ENCODE results near the gene MYMK.

DNA sequence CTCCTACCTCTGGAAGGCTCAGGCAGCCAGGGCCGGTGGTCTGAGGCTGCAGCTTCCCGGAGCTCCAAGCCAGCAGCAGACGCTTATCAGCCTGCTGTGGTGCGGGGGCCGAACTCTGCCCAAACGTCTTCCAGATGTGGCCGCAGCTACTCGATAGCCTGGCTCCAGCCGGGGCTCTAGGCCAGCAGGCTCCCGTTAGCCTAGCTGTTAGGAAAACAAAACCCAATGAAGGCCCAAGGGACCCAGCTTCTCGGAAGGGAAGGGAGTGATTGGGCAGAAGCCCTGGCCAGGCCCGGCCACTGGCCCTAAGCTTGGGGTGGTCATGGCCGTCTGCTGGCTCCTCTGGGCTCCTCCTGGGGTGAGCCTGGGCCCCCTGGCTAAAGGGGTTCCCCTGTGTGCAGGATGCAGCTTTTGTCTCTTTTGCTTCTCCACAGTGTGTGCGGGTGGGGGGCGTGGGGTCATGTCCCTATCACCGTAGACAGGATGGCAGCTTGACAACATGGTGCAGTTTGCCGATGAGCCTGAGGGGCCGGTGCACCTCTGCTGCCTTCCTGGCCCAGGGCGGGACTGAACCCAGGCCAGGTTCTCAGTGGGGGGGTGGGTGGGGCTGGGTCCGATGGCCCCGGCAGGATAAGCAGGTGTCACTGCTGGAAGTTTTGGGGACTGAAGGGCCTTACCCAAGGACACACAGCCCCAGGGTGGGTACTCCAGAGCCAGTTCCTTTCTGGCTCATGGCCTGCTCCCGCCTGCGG, 18.7 kb downstream of the MYMK start:
- TF ChIP-seq EP300 (IDR thresholded peaks at IDR 0.05) (no peak), POLR2A (IDR thresholded peaks at IDR 0.05) (no peak)
- TF ChIP-seq, protein P1, sequence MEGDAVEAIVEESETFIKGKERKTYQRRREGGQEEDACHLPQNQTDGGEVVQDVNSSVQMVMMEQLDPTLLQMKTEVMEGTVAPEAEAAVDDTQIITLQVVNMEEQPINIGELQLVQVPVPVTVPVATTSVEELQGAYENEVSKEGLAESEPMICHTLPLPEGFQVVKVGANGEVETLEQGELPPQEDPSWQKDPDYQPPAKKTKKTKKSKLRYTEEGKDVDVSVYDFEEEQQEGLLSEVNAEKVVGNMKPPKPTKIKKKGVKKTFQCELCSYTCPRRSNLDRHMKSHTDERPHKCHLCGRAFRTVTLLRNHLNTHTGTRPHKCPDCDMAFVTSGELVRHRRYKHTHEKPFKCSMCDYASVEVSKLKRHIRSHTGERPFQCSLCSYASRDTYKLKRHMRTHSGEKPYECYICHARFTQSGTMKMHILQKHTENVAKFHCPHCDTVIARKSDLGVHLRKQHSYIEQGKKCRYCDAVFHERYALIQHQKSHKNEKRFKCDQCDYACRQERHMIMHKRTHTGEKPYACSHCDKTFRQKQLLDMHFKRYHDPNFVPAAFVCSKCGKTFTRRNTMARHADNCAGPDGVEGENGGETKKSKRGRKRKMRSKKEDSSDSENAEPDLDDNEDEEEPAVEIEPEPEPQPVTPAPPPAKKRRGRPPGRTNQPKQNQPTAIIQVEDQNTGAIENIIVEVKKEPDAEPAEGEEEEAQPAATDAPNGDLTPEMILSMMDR (IDR thresholded peaks at IDR 0.05): no peak
